CD4-positive, alpha-beta T cell treated with Interleukin-4 for 4 hours (primary cell): ENCODE data around the gene SFN.
"Not testable (repeated sequence)": the region's sequence is repeated elsewhere in the genome, so short reads cannot be mapped to it uniquely, and the experiment has no call there.

Experiments used
- DNase-seq: peaks from one replicate; pipeline ENCODE4 v3.0.0-alpha.2; 2020

Gene SFN

GRCh38 chr1:26873097-26873496 is 10.1 kb downstream of the SFN start:
- DNase-seq, result not testable (repeated sequence)

- DNase-seq, result no peak
Observed at GRCh38 chr1:26874896-26875295, 11.9 kb downstream of the SFN start.

GRCh38 chr1:26877326-26877725 is 14.4 kb downstream of the SFN start:
- DNase-seq, result no peak

- no peak for DNase-seq
Observed at GRCh38 chr1:26879793-26880192, 16.8 kb downstream of the SFN start.

GRCh38 chr1:26881611-26882010 is 18.7 kb downstream of the SFN start:
- DNase-seq, result not testable (repeated sequence)

- DNase-seq, result no peak
Observed at GRCh38 chr1:26882696-26883463, 19.9 kb downstream of the SFN start.

- DNase-seq, result peak; percentile 19
Observed at GRCh38 chr1:26887125-26887524, 24.2 kb downstream of the SFN start.

GRCh38 chr1:26888231-26888630 is 25.3 kb downstream of the SFN start:
- DNase-seq, result no peak

GRCh38 chr1:26889551-26890466 is 26.9 kb downstream of the SFN start, which contains the start of gene GPN2:
Gene GPN2, minus strand, starts transcription at chr1:26890283. Its CDS starts 187 bp downstream, at chr1:26890096.
- peak; percentile 77 for DNase-seq

- no peak for DNase-seq
Observed at GRCh38 chr1:26890467-26890796, 27.5 kb downstream of the SFN start.

- no peak for DNase-seq
Observed at GRCh38 chr1:26894263-26894662, 31.3 kb downstream of the SFN start.

- DNase-seq, result no peak
Observed at GRCh38 chr1:26897351-26897750, 34.4 kb downstream of the SFN start.

GRCh38 chr1:26900001-26900814 is 37.3 kb downstream of the SFN start, which contains the start of gene GPATCH3:
Gene GPATCH3, minus strand, starts transcription at chr1:26900467. Its CDS starts 25 bp downstream, at chr1:26900442.
- DNase-seq, result peak; percentile 89

- DNase-seq, result no peak
Observed at GRCh38 chr1:26900815-26901511, 38.0 kb downstream of the SFN start.

GRCh38 chr1:26907071-26907917 is 44.3 kb downstream of the SFN start:
- no peak for DNase-seq

GRCh38 chr1:26909951-26910342 is 47.0 kb downstream of the SFN start:
- DNase-seq, result no peak

- DNase-seq, result no peak
Observed at GRCh38 chr1:26910343-26911160, 47.6 kb downstream of the SFN start.

GRCh38 chr1:26911399-26912146 is 48.6 kb downstream of the SFN start:
- no peak for DNase-seq

GRCh38 chr1:26912147-26912490 is 49.2 kb downstream of the SFN start:
- no peak for DNase-seq

GRCh38 chr1:26913389-26913753 is 50.4 kb downstream of the SFN start:
- DNase-seq, result no peak
